B cell (primary cell): ENCODE results near the gene ZNF787. TPM values are rescaled to one million over a fixed set of nuclear protein-coding genes. Genes with fewer than 3 reads are reported as not detected.
A peak's percentile ranks its signal among the peaks of the same experiment; 100 is the strongest.

ENCODE experiments used
- ATAC-seq: fragments of 200-7000 bp; cut with Tn5 transposase; one replicate; pipeline ENCODE4 v1.10.0; 2021; ENCODE audit warnings: low read depth, mild to moderate bottlenecking, moderate number of reproducible peaks, moderate library complexity
- CTCF ChIA-PET: fragments of 350-600 bp; sonication (Branson Sonifier 250); formaldehyde crosslinking; loops from one replicate; lab custom pipeline; 2021; ENCODE audit warnings: antibody characterized with exemption, inconsistent platforms; lab: Charles Lee
- POLR2A ChIA-PET: fragments of 350-600 bp; sonication (Branson Sonifier 250); formaldehyde crosslinking; loops from one replicate; lab custom pipeline; 2021; ENCODE audit warnings: antibody characterized with exemption; lab: Charles Lee
- DNase-seq: peaks from one replicate; pipeline ENCODE4 v3.0.0; 2013
- H2AFZ ChIP-seq: 2 replicates; pipeline ENCODE4 v1.6.1; 2012; ENCODE audit warnings: mild to moderate bottlenecking, low read depth, low read length; ENCODE audit not compliant: insufficient read depth, poor library complexity, severe bottlenecking
- H3K27ac ChIP-seq, 2 donors: 1 replicate in 1 of 2; 2 replicates in 1 of 2; pipeline ENCODE4 v1.5.1; 2012 to 2013; ENCODE audit warnings: low read length in 2 of 2, mild to moderate bottlenecking in 2 of 2, moderate library complexity in 1 of 2
- H3K27me3 ChIP-seq, 4 experiments: fragments of 200-600 bp in 1 of 4; sonication (generic) in 1 of 4; replicated peaks in 1 of 4; 1 replicate in 2 of 4; 2 replicates in 2 of 4; pipeline versions ENCODE4 v1.6.1 to v1.7.0; 2013 to 2016; ENCODE audit warnings: low read length in 3 of 4, mild to moderate bottlenecking in 2 of 4, mixed read lengths in 1 of 4, moderate library complexity in 1 of 4; ENCODE audit not compliant: insufficient read depth in 4 of 4, control insufficient read depth in 3 of 4; ENCODE audit errors: control extremely low read depth in 1 of 4
- H3K36me3 ChIP-seq, 2 experiments: replicated peaks in 1 of 2; 1 replicate in 1 of 2; 2 replicates in 1 of 2; pipeline versions ENCODE4 v1.6.1 to v1.7.1; 2013; ENCODE audit warnings: low read length in 1 of 2; ENCODE audit not compliant: insufficient read depth in 2 of 2, control insufficient read depth in 1 of 2; ENCODE audit errors: control extremely low read depth in 1 of 2, extremely low read depth in 1 of 2
- H3K4me1 ChIP-seq, 2 donors: fragments of 200-600 bp in 1 of 2; sonication (generic) in 1 of 2; 1 replicate in 1 of 2; 2 replicates in 1 of 2; pipeline versions ENCODE4 v1.5.1 to v1.6.1; 2013 to 2017; ENCODE audit warnings: low read length in 2 of 2; ENCODE audit not compliant: control insufficient read depth in 2 of 2, insufficient read depth in 2 of 2
- H3K4me2 ChIP-seq: replicated peaks from 2 replicates; pipeline ENCODE3; 2012; ENCODE audit warnings: mild to moderate bottlenecking, low read depth, low read length; ENCODE audit not compliant: poor library complexity, severe bottlenecking
- H3K4me3 ChIP-seq, 5 experiments: fragments of 200-600 bp in 1 of 5; sonication (generic) in 1 of 5; 1 replicate in 3 of 5; 2 replicates in 2 of 5; pipeline versions ENCODE4 v1.5.1 to v1.7.0; 2011 to 2016; ENCODE audit warnings: low read length in 4 of 5, mild to moderate bottlenecking in 4 of 5, low read depth in 2 of 5, control low read depth in 1 of 5, moderate library complexity in 1 of 5; ENCODE audit not compliant: insufficient read depth in 1 of 5; ENCODE audit errors: control extremely low read depth in 1 of 5, extremely low read depth in 1 of 5
- H3K79me2 ChIP-seq: fragments of 200-600 bp; sonication (generic); one replicate; pipeline ENCODE4 v1.6.0; 2016; ENCODE audit warnings: low read length; ENCODE audit not compliant: control insufficient read depth, insufficient read depth
- H3K9ac ChIP-seq: fragments of 200-600 bp; sonication (generic); 2 replicates; pipeline ENCODE4 v1.6.1; 2017; ENCODE audit warnings: mild to moderate bottlenecking, low read length, moderate library complexity
- H3K9me3 ChIP-seq, 3 donors: one replicate each; pipeline versions ENCODE4 v1.6.1 to v1.7.1; 2013; ENCODE audit warnings: low read length in 2 of 3; ENCODE audit not compliant: control insufficient read depth in 2 of 3, insufficient read depth in 1 of 3; ENCODE audit errors: control extremely low read depth in 1 of 3
- H4K20me1 ChIP-seq: 2 replicates; pipeline ENCODE4 v1.6.0; 2012; ENCODE audit warnings: mild to moderate bottlenecking, low read length; ENCODE audit not compliant: insufficient read depth, control insufficient read depth, poor library complexity, severe bottlenecking
- H3K27ac Mint-ChIP-seq: one replicate; pipeline ENCODE4 v1.8.0; 2021; ENCODE audit warnings: mixed read lengths
- H3K27me3 Mint-ChIP-seq: one replicate; pipeline ENCODE4 v1.8.0; 2021; ENCODE audit warnings: mixed read lengths
- H3K4me1 Mint-ChIP-seq: one replicate; pipeline ENCODE4 v1.8.0; 2021; ENCODE audit warnings: mixed read lengths
- H3K4me3 Mint-ChIP-seq: one replicate; pipeline ENCODE4 v1.8.0; 2021; ENCODE audit warnings: mixed read lengths
- H3K9me3 Mint-ChIP-seq: one replicate; pipeline ENCODE4 v1.8.0; 2022; ENCODE audit warnings: mixed read lengths; ENCODE audit not compliant: insufficient read depth
- EZH2 ChIP-seq: IDR thresholded peaks from 2 replicates; pipeline ENCODE4 v1.6.1; 2012; ENCODE audit warnings: borderline replicate concordance, low read depth, mild to moderate bottlenecking, moderate library complexity, low read length; ENCODE audit not compliant: insufficient read depth, poor library complexity, severe bottlenecking
- WGBS: methylation state at CpG from one replicate; pipeline ENCODE4 v1.1.5; 2013; ENCODE audit warnings: missing lambda C conversion rate; ENCODE audit not compliant: insufficient coverage; 5-methylcytosine and 5-hydroxymethylcytosine counted together
- intact Hi-C: fragments of 100-400 bp; cut with micrococcal nuclease; formaldehyde crosslinking; loops from one replicate; pipeline ENCODE4 v1.10.0; 2022
- polyA plus RNA-seq: library from polyadenylated mRNA; depleted of rRNA; stranded (reverse); fragments of >200 nt; gene quantifications from 2 replicates; pipeline ENCODE4 v1.2.3, GENCODE V29; 2012
- total RNA-seq, 2 donors: library from RNA; stranded (reverse); fragments of 120-200 nt in 1 of 2; gene quantifications; 1 replicate in 1 of 2; 2 replicates in 1 of 2; pipeline versions ENCODE4 v1.2.3 to v1.2.4, GENCODE V29; 2013 to 2022
- TF ChIP-seq, protein P1 (sequence below): fragments of 200-600 bp; IDR thresholded peaks from one replicate; pipeline ENCODE4 v1.8.0; 2022; ENCODE audit warnings: antibody characterized with exemption, mild to moderate bottlenecking

ZNF787 gene
- total and polyA plus RNA-seq, 2 donors (not counting 1 experiment from before 2014, with no cell fraction given), result 19.6 to 47.9 TPM

GRCh38 chr19:56103027-56103614 lies 18.0 kb downstream of the ZNF787 start:
- WGBS, result 72% methylated on average over 20 of the region's 20 CpGs
- no peak overlapping the region for H3K4me3 Mint-ChIP-seq
- peaks cover 86% of the 10 kb centered on the region for H3K79me2 ChIP-seq
- H3K4me1 ChIP-seq, result peaks cover 18 to 21% of the 10 kb centered on the region in 2 donors
- H4K20me1 ChIP-seq, result peaks cover 91% of the 10 kb centered on the region
- peak overlapping the region in 1 of 2 donors; percentile 54 for H3K27ac ChIP-seq
- TF ChIP-seq, protein P1, sequence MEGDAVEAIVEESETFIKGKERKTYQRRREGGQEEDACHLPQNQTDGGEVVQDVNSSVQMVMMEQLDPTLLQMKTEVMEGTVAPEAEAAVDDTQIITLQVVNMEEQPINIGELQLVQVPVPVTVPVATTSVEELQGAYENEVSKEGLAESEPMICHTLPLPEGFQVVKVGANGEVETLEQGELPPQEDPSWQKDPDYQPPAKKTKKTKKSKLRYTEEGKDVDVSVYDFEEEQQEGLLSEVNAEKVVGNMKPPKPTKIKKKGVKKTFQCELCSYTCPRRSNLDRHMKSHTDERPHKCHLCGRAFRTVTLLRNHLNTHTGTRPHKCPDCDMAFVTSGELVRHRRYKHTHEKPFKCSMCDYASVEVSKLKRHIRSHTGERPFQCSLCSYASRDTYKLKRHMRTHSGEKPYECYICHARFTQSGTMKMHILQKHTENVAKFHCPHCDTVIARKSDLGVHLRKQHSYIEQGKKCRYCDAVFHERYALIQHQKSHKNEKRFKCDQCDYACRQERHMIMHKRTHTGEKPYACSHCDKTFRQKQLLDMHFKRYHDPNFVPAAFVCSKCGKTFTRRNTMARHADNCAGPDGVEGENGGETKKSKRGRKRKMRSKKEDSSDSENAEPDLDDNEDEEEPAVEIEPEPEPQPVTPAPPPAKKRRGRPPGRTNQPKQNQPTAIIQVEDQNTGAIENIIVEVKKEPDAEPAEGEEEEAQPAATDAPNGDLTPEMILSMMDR, result no peak
- no peak for TF ChIP-seq EZH2
- ATAC-seq (no peak), DNase-seq (no peak)
- H3K36me3 ChIP-seq, result peaks cover 0 to 40% of the 10 kb centered on the region in 2 experiments
- H3K9ac ChIP-seq, result no peak overlapping the region
- intact Hi-C loops, result no loop called here
- POLR2A ChIA-PET, result no interaction called here
- H3K4me2 ChIP-seq, result no peak overlapping the region
- H3K9me3 ChIP-seq, result no peaks in the 10 kb centered on the region
- no peaks in the 10 kb centered on the region for H3K27me3 Mint-ChIP-seq
- CTCF ChIA-PET, result interaction anchor here (1.1 to 1.4 kb wide), 3 partner anchors 8 to 69 kb away, joined by 4 to 5 read pairs (median 5); partner anchors contain the start of gene ZNF444
- no peak overlapping the region for H3K27ac Mint-ChIP-seq
- no peak overlapping the region for H2AFZ ChIP-seq
- no peak overlapping the region for H3K4me3 ChIP-seq
- no peaks in the 10 kb centered on the region for H3K9me3 Mint-ChIP-seq
- peaks cover 37% of the 10 kb centered on the region for H3K4me1 Mint-ChIP-seq
- H3K27me3 ChIP-seq, result no peaks in the 10 kb centered on the region

DNA sequence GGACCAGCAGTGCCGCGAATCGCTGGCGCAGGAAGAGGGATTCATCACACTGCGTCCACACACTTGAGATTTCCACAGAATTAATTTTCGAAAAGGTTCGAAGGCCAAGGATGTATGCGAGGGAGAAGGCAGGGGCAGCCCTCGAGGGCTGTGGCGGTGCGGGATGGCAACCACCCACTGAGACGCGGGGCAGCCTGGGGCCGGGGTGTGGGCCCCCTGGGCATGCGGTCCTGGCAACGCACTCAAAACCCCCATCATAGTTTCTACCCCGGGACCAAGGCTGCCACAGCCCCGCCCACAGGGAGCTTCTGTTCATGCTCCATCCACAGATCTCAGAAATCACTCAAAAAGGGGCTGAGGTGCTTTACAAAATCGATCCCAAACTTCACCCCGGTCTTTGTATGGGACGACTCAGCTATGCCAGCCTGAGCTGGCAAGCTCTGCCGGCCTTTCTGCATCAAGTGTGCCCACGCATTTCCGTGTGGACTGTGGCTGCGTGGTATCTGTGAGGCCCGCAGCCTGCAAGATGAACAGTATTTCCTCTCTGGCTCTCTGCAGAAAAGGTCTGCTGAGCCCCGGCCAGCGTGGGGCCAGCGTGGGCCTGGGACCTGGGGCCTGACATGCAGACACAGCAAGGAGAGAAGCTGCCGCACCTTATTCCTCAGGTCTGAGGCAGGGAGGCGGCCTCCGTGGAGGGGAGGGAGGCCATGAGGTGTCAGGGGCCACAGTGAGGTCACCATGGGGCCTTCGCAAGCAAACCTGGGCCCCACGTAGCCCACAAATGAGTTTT lies 19.2 kb downstream of the ZNF787 start:
- no peak overlapping the region for H3K27ac Mint-ChIP-seq
- no peak for TF ChIP-seq EZH2
- TF ChIP-seq, protein P1, result no peak
- Histone ChIP-seq H2AFZ (no peak overlapping the region), H3K9me3 (no peaks in the 10 kb centered on the region), H3K4me2 (no peak overlapping the region), H3K27me3 (no peaks in the 10 kb centered on the region), H3K4me1 (peaks cover 14 to 21% of the 10 kb centered on the region in 2 donors), H3K27ac (peak overlapping the region in 1 of 2 donors; percentile 54), H3K79me2 (peaks cover 81% of the 10 kb centered on the region), H4K20me1 (peaks cover 89% of the 10 kb centered on the region), H3K9ac (no peak overlapping the region), H3K36me3 (peaks cover 0 to 49% of the 10 kb centered on the region in 2 experiments), H3K4me3 (no peak overlapping the region)
- intact Hi-C loops, result no loop called here
- peaks cover 29% of the 10 kb centered on the region for H3K4me1 Mint-ChIP-seq
- ChIA-PET CTCF (interaction anchor here (1.0 to 1.3 kb wide), 3 partner anchors 23 to 70 kb away, joined by 3 to 5 read pairs (median 3); no protein-coding TSS in a partner anchor), POLR2A (no interaction called here)
- no peaks in the 10 kb centered on the region for H3K27me3 Mint-ChIP-seq
- H3K9me3 Mint-ChIP-seq, result no peaks in the 10 kb centered on the region
- no peak for ATAC-seq
- 88% methylated on average over 30 of the region's 34 CpGs for WGBS
- DNase-seq, result no peak
- H3K4me3 Mint-ChIP-seq, result no peak overlapping the region
